AG08395 (cell line): ENCODE results near the gene TNFRSF25.
"Not testable (repeated sequence)": the region's sequence is repeated elsewhere in the genome, so short reads cannot be mapped to it uniquely, and the experiment has no call there.

Experiments
- DNase-seq: peaks from one replicate; pipeline ENCODE4 v3.0.0; 2012; ENCODE audit warnings: mixed read lengths, low spot score

Gene TNFRSF25

GRCh38 chr1:6501279-6501813 is 35.4 kb upstream of the TNFRSF25 start:
- no peak for DNase-seq

- no peak for DNase-seq
Measured at GRCh38 chr1:6500544-6501278, 34.7 kb upstream of the TNFRSF25 start.

- DNase-seq: no peak
Measured at GRCh38 chr1:6499296-6499695, 33.3 kb upstream of the TNFRSF25 start.

GRCh38 chr1:6498576-6499111 is 32.7 kb upstream of the TNFRSF25 start:
- DNase-seq: no peak

- no peak for DNase-seq
Measured at GRCh38 chr1:6497867-6498575, 32.0 kb upstream of the TNFRSF25 start.

- peak; percentile 73 for DNase-seq
Measured at GRCh38 chr1:6497215-6497866, 31.4 kb upstream of the TNFRSF25 start.

- DNase-seq: no peak
Measured at GRCh38 chr1:6496890-6497214, 30.9 kb upstream of the TNFRSF25 start.

- DNase-seq: no peak
Measured at GRCh38 chr1:6496365-6496721, 30.4 kb upstream of the TNFRSF25 start.

GRCh38 chr1:6495540-6496364 is 29.8 kb upstream of the TNFRSF25 start:
- no peak for DNase-seq

- DNase-seq: no peak
Measured at GRCh38 chr1:6495041-6495441, 29.1 kb upstream of the TNFRSF25 start.

GRCh38 chr1:6494627-6495026 is 28.7 kb upstream of the TNFRSF25 start:
- DNase-seq: no peak

GRCh38 chr1:6493834-6494223 is 27.9 kb upstream of the TNFRSF25 start:
- DNase-seq: not testable (repeated sequence)

GRCh38 chr1:6491966-6492365 is 26.0 kb upstream of the TNFRSF25 start:
- DNase-seq: no peak

- peak; percentile 69 for DNase-seq
Measured at GRCh38 chr1:6491480-6491962, 25.5 kb upstream of the TNFRSF25 start, which contains the start of gene PLEKHG5. Gene PLEKHG5, minus strand, starts transcription at chr1:6491667. Its CDS starts 14,096 bp downstream, at chr1:6477571.

- no peak for DNase-seq
Measured at GRCh38 chr1:6491081-6491449, 25.1 kb upstream of the TNFRSF25 start.

GRCh38 chr1:6490181-6491080 is 24.5 kb upstream of the TNFRSF25 start:
- peak; percentile 73 for DNase-seq

GRCh38 chr1:6489799-6490180 is 23.8 kb upstream of the TNFRSF25 start:
- peak; percentile 92 for DNase-seq

GRCh38 chr1:6489383-6489765 is 23.4 kb upstream of the TNFRSF25 start:
- no peak for DNase-seq

- DNase-seq: no peak
Measured at GRCh38 chr1:6488602-6489382, 22.8 kb upstream of the TNFRSF25 start.
